H1 (cell line): ENCODE data around the gene SHMT1. TPM values are rescaled to one million over a fixed set of nuclear protein-coding genes. Genes with fewer than 3 reads are reported as not detected.

Source experiments
- ASH2L ChIP-seq: fragments of 200-600, 300-600 bp; sonication (generic); IDR thresholded peaks from one replicate; pipeline ENCODE4 v1.7.1; 2017; ENCODE audit warnings: low read length
- CHD7 ChIP-seq: fragments of 300-600 bp; sonication (generic); IDR thresholded peaks from 2 replicates; pipeline ENCODE4 v1.7.1; 2012; ENCODE audit warnings: low read length, moderate library complexity, mild to moderate bottlenecking, inconsistent platforms; ENCODE audit not compliant: insufficient replicate concordance
- GTF2F1 ChIP-seq: IDR thresholded peaks from 2 replicates; pipeline ENCODE4 v1.6.1; 2012; ENCODE audit warnings: low read depth, low read length, improper control_type of control experiment, borderline replicate concordance
- KDM4A ChIP-seq: IDR thresholded peaks from one replicate; pipeline ENCODE4 v1.7.1; 2012; ENCODE audit warnings: low read depth, mild to moderate bottlenecking, moderate library complexity, low read length, inconsistent platforms; ENCODE audit not compliant: severe bottlenecking
- MAX ChIP-seq: IDR thresholded peaks from 2 replicates; pipeline ENCODE4 v1.6.1; 2012; ENCODE audit warnings: inconsistent platforms
- NANOG ChIP-seq: IDR thresholded peaks from 2 replicates; pipeline ENCODE4 v1.6.1; 2011; ENCODE audit warnings: low read length, low read depth, mild to moderate bottlenecking, inconsistent platforms; ENCODE audit not compliant: insufficient read depth, poor library complexity, severe bottlenecking
- PHF8 ChIP-seq: fragments of 200-600 bp; sonication (generic); conservative IDR thresholded peaks from 2 replicates; pipeline ENCODE4 v1.7.1; 2012; ENCODE audit warnings: low read depth, mild to moderate bottlenecking, inconsistent platforms, low read length, moderate library complexity
- POLR2A ChIP-seq, 2 experiments: IDR thresholded peaks; 1 replicate in 1 of 2; 2 replicates in 1 of 2; pipeline ENCODE4 v1.6.1; 2011; ENCODE audit warnings: low read depth in 2 of 2, low read length in 2 of 2, mild to moderate bottlenecking in 2 of 2; ENCODE audit errors: control extremely low read depth in 1 of 2
- TBP ChIP-seq: IDR thresholded peaks from 2 replicates; pipeline ENCODE4 v1.6.1; 2011; ENCODE audit warnings: low read depth, low read length, improper control_type of control experiment
- polyA plus RNA-seq, 7 experiments: library from polyadenylated mRNA; depleted of rRNA in 3 of 7; stranded (reverse) in 5 of 7; unstranded in 2 of 7; fragments of >200 nt in 5 of 7; fragments of 200-250 nt in 2 of 7; gene quantifications; 1 replicate in 5 of 7; 2 replicates in 1 of 7; 4 replicates in 1 of 7; pipeline versions ENCODE4 v1.2.1 to v1.2.3, GENCODE V29; 2011 to 2013; ENCODE audit warnings: missing spikeins in 2 of 7, mixed read lengths in 2 of 7
- total RNA-seq: library from RNA; stranded (reverse); fragmentation: NEBNext Ultra II Directional; extraction: Animal tissue kit (Norgen Biotek cat#: 25700); gene quantifications from 2 replicates; pipeline ENCODE4 v1.2.1, GENCODE V29; 2021

SHMT1 gene
- total and polyA plus RNA-seq, 2 of the 8 experiments (the other 6 are each of a cell fraction or from before 2014, with no cell fraction given) = 30.7 to 39.3 TPM

- TF ChIP-seq CHD7 (no peak), ASH2L (peak; percentile 79), POLR2A (IDR thresholded peaks at IDR 0.05; ENCODE audit: control extremely low read depth in 1 of 2, low read depth in 2 of 2, low read length in 2 of 2) (peak; percentile 50 to 62), PHF8 (peak; percentile 66), TBP (peak; percentile 73), MAX (peak; percentile 67), NANOG (no peak), KDM4A (peak; percentile 72), GTF2F1 (peak; percentile 21; the same call in 1 of the 2 replicates)
Measured at GRCh38 chr17:18314731-18315561, 48.4 kb downstream of the SHMT1 start, which contains the start of the genes SMCR8 and TOP3A (continued).
